Activated naive CD4-positive, alpha-beta T cell treated with anti-CD3 and anti-CD28 coated beads, Interleukin-2, amount 50 U/mL, for 16 hours (primary cell): ENCODE results near the gene RBMS3.
"Not testable (repeated sequence)": the region's sequence is repeated elsewhere in the genome, so short reads cannot be mapped to it uniquely, and the experiment has no call there.

Experiments
- DNase-seq: peaks from one replicate; pipeline ENCODE4 v3.0.0-alpha.2; 2020

RBMS3 gene

DNA sequence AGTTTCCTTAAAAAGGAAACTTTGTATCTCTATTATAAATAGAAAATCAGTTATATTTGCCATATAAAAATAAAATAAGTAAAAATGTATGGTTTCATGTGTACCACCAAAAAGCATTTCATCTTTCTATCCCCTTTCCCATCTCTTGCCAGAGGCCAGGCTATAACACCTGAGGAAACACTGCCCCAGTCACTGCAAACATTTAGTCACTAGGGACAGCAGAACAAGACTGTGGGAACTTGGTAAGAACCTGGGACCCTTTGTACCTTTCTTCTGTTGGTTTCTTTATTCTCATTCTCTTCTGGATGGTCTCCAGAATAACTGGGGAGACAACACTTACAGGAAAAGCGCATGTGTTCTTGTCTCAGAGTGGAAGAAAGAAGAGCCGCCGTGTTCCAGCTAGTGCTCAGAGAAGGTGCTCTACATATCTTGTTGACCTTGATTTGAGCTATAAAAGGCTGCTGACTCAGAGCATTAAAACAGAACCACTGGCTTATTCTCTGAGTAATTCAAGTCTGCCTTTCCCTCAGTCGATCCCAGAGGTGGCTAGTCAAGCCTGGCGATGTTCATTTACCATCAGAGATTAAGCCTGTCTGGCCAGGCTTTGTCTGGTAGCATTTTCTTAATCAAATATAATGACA is 361.6 kb downstream of the RBMS3 start:
- no peak for DNase-seq

DNA sequence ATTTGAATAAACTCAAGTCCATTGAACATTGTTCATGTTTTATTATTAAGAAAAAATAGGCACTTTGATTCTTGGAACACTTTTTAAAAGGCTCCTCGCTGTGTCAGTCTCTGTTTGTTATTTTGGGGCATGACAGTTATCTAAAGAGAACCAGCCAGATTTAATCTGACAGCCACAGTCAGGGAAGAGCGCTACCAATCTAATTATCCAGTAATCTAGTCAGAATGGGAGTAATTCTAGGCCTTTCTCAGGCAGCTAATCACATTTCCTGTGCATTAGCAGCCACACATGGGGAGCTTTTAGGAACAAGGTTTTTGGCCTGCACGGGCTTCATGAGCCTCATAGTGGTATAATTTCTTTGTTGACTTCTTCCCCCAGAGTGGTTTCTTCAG is 362.2 kb downstream of the RBMS3 start:
- DNase-seq, result no peak

DNA sequence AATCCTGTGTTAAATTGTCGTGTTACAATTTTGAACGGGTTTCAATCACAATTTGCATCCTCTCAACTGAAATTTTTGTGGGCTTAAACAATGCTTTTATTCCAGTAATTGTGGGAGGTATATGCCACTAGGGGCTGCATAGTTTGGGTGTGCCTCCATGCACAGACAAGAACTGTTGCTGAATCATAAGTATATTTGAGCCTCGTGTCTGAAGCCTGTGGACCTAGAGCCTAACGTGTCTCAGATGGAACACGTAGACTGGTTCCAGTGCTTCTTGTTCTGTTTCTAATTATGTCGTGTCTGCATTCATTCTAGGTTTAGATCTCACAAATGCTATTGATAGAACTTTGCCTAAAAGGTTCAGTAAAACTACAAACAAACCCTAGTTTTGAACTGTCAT is 363.4 kb downstream of the RBMS3 start:
- no peak for DNase-seq

DNA sequence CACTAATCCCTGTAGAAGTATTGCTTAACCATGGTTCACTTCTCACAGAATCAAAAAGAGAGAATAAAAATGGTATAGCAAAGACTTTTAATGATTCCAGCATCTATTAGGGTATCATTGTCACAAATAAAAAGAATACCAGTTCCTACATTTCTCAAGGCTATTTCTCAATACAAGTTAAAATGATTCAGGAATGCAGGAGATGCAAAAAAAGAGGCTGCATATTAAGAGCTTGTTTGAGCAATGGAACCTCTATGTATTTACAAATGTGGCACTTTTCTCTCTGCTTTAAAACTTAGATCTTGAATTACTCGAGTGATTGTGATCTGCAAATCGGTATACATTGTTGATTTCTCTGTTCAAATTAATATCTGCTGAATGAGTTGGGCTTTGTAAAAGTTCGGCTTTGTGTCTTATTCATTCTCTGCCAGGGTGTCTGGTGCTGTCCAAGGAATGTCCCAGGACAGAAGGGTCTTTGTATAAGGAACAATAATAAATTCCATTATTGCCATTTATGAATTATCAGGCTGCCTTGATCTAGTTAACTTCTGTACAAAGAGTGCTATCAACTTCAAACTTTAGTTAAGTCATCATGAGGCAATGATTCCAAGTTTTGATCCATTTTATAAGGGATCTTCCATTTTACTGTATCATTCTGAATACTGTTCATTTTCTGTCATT is 364.2 kb downstream of the RBMS3 start:
- no peak for DNase-seq

DNA sequence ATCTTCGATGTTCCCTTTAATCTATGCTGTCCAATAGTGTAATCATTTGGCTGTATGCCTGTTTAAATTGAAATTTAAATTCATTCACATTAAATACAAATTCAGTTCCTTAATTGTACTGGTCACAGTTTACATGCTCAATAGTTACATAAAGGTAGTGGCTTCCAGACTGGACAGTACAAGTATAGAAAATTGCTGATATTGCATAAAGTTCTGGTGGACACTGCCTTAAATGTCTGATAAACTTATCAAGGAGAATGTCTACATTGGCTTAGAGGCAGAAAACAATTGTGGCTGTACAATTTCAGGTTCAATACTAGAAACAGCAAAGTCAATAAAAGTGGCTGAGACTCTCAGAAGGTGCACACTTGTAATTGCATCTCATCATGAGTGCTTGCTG is 365.2 kb downstream of the RBMS3 start:
- DNase-seq, result no peak

DNA sequence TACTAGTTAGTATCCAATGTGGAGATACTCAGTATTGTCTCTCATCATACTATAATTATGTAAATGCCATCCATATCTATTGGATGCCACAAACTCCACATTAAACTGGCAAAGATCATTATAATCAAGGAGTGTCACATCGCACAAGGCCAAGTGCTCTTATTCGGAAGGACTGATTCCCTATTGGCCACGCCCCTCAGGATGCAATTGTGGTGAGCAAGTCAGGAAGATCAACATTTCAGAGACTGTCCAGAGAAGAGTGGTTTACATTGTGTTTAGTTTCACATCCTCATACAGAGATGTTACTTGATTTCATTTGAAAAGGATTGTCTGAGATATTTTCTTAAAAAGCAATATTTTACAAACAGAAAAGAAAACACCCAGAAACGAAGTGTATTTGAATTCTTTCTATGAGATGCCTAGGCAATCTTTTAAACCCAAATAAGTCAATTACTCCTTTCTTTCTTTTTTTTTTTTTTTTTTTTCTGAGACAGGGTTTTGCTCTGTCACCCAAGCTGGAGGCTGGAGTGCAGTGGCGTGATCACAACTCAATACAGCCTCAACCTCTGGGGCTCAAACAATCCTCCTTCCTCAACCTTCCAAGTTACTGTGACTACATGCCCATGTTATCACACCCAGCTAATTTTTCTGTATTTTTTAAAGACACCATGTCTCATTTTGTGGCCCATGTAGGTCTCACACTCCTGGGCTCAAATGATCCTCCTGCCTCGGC is 369.1 kb downstream of the RBMS3 start:
- no peak for DNase-seq

DNA sequence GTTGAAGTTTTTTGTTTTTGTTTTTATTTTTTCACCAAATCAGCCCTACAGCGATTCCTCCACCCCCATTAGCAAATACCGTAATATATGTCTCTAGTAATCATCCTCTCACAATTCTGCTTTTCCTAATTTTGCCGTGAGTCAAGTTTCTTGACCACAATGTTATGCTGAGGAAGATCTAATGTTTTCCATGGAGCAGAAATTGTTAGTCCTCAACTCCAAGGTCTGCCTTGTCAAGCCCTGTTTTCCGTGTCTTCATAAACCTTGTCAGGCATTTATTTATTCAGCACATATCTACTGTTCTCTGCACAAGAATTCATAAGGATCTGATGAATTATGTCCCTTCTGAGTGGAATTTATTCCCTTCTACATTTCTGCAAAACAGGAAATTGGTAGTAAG is 372.8 kb downstream of the RBMS3 start:
- no peak for DNase-seq

DNA sequence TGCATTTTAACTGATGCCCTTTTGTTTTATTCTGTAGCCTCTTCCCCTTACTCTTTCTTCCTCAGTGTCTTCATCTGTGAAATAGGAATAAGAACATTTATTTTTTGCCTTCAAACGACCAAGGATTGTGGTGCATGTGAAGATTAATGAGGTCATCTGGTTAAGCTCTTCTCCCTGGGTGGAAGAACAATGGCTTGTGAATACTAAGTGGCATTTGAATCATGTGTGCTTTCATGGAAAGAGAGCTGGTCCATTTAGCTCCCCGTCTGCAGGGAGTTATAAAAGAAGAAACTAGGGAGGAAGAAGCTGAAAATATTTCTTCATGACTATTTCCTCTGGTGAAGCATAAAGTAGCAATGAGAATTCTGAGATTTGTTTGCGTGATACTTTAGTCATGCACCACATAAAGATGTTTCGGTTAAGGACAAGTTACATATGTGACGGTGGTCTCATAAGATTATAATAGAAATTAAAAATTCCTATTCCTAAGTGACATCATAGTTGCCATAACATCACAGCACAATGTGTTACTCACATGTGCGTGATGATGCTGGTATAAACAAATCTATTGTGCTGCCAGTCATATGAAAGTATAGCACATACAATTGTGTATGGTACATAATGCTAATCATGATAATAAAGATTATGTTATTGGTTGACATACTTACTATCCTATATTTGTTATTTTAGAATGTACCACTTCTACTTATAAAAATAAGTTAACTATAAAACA is 374.3 kb downstream of the RBMS3 start:
- DNase-seq, result no peak

DNA sequence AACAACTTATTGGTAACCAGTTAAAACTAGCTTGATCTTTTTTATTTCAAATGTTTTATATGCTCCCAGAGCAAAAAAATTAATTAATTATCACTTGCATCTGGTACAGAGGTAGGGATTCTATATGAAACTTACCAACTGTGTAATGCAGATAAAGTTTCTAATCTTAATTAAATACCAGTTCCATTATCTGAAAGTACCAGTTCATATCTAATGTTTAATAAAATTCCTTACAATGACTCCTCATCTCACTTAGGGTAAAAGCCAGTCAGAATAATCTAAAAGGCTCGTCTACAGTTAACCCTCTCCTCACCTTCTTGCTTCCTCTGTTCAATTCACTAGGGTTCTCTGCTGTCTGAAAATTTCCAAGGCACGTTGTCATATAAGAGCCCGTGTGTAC is 384.8 kb downstream of the RBMS3 start:
- no peak for DNase-seq

DNA sequence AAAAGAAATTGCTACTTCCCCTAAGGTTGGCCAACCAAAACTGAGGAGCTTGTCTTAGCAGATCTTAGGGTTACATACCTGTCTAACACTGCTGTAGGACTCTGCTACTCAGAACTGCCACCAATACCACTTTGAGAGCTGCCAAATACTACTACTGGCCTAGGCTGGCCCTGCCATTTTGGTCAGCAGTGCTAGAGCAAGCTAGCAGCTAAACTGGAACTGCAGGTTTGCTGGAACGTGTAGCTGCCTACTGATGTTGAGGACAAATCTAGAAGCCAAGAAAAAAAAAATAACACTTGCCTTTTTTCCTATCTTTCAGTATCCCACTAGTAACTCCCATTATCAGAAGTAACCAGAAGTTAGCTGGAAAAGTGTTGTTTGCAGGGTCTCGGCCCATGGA is 387.4 kb downstream of the RBMS3 start:
- no peak for DNase-seq

DNA sequence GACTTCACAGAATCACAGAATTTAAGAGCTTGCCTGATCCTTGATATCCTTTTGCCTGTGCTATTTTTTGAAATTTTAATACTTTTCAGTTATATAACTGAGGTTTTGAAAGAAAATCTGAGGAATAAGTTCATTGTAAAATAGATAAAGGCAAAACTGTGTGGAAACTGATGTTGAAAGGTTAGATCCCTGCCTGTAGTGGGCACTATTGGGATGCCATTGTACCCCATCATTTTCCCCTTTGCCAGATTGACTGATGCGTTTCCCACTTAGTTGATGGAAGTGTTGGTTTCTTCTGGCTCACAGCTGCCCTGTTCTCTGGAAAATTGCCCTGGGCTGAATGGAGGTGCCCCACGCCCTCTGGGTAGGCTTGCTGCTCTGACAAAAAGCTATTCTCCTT is 387.9 kb downstream of the RBMS3 start:
- DNase-seq, result no peak

DNA sequence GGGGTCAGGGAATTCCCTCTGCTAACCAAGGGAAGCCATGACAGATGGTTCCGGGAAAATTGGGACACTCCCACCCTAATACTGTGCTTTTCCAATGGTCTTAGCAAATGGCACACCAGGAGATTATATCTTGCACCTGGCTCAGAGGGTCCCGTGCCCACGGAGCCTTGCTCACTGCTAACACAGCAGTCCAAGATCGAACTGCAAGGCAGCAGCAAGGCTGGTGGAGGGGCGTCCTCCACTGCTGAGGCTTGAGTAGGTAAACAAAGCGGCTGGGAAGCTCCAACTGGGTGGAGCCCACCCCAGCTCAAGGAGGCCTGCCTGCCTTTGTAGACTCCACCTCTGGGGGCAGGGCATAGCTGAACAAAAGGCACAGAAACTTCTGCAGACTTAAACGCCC is 389.6 kb downstream of the RBMS3 start:
- DNase-seq, result not testable (repeated sequence)

DNA sequence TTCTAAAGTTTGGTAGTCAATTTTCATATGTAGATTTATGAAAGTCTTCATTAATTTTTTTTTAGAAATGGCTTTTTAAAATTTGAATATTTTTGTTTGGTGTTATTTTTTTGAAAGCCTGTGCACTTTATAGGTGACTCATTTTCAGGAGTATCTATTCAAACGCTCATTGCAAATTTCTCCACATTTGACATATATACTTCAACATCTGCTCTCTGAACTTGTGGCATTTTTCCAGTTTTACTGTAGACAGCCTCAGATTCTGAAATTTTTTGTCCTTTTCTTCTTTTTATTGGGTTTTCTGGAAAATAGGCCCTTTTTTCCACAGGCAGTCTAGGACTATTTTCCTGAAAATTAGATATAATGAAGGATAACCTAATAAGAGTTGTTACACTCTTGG is 396.6 kb downstream of the RBMS3 start:
- no peak for DNase-seq

DNA sequence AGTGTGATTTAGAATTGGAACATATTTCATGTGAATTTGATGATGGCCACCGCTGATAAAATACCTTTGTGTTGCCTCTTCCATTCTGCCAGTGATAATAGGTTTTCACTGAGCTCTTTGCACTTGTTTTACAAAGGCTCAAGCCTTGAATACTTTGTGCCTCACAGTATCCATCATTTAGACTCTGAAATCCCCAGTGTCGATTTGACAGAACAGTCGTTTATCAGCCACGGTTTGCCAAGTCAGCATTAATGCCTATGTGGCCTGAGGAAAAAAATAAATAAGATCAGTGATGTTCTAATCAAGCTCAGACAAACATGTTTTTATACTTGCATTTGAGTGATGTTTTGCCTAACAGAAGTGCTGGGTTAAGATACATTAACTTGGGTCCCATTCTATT is 399.1 kb downstream of the RBMS3 start:
- no peak for DNase-seq

DNA sequence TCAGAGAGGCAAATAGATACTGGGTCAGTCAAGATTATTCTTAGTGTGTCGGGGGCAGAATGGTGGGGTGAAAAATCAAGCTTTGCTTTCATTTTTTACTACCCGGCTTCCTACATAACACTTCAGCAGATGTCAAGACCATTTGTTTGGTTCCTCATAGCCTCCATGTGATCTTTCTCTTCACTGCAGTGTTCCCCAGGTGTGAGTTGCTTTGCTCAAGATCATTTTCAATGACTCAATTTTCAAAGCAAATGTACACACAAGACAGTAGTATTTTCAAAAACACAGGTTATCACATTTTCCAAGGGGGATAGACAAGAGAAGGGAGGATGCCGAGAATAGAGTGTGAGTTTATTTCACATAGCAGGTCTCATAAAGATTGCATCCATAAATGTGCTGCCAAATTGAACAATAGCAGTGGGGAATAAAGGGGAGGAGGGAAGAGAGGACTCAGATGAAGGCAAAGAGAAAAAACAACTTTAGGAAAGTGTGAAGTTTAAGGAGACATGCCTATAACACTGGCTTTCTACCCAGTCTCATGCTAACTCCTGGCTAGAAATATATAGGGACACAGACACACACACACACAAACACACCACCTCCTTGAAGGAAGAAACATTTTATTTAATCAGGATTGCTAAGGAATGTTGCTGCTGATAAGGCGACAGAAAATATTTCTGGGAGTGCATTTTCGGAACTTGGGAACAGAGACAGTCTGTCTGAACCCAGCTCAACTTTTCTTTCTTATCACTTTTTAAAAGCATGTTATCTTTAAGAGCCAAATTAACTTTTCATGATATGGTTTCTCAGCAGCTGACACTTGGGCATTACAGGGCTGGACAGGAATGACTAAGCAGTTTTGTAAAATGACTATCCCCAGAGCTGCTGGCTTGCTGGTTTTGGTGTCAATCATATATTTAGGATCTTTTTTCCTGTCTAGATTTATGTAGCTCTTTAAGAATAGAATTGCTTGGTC is 402.4 kb downstream of the RBMS3 start:
- DNase-seq, result no peak

DNA sequence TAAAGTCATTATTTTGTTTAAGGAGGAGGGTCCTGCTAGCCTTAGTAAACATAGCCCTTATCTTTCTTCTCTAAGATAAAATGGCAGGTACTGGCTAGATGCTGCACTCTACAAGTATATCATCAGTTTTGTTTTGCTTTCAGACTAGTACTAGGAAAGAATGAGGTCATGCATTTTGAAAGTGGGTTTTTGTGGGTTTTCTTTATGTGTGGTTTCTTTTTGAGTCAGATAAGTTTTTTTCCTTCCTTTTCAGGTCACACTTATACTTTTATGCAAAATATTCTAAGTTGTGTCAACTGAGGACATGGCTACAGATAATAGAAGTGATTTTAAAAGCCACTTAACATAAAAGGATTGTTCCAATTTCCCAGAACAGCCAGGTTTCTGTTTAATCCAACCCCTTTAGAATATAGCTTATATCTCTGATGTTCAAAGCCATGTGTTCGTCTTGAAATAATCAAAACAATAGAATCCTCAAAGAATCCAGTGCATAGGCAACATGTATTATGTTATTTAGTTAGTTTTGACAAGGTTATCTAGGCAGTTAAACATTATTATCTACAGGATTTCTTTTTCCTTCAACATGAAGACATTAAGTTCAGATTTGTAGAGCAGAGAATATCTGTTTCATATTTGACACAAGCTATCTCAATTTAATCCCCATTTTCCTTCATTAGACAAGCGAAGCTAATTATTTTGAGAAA is 406.2 kb downstream of the RBMS3 start:
- DNase-seq, result no peak

DNA sequence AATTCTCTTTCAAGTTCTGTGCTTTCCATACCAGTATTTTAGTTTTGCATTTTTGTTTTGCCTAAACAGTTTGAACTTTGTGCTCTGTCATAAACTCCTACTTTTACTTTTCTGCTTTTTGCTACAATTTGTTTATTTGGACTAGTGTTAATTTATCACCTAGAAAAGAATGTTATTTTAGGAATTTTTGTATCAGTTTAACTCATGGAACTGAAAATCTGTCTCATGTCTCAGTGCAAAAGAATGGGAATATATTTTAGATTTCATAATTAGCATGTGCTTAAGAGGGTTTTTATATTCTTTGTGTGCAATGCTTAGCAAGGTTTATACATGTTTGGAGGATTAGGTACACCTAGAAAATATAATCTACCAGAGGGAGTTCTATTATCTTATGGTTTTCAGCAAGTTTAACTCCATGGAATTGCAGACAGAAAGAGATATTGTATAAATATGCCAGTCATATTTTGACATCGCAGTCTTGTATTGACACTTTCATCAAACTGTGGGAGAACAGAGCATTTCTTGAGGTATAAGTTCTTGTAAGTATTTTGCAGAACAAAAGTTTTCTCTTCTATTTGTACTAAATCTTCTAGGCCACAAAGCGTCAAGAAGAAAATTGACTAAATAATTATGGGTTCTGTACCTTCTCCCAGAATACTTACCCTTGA is 409.9 kb downstream of the RBMS3 start:
- DNase-seq, result no peak

DNA sequence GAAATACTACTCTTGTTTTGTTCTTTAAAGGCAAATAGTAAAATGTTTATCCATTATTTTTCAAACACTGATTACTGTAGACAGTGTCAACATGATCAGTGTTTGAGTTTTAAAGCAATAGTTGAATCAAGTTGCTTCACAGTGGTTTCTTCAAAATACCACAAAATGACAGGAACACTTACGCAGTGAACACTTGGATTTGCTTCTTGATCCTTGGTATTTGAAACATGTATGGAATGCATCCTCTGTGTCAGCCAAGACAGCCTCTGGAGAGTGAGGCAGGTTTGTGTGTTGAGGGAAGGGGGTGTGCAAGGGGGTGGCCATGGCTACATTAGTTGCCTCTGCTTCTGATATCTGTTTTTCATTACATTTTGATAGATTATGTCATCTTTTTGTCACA is 413.0 kb downstream of the RBMS3 start:
- DNase-seq, result no peak

DNA sequence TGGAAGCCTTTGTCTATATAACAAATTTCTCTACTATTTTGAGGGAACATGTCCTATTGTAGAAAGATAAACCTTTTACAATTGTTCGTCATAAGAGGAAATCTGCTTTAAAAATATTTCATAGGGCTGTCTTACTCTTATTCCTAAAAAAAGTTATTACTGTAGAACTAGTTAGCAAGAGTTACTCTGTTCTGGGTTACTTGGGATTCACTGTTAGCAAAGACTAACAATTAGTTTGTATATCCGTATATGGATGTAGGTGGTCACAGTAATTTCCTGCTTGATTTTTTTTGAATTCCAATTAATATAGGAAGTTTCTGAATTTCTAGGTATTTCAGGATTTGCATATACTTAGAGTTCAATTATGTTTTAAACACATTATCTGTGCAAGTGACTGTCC is 413.5 kb downstream of the RBMS3 start:
- no peak for DNase-seq

DNA sequence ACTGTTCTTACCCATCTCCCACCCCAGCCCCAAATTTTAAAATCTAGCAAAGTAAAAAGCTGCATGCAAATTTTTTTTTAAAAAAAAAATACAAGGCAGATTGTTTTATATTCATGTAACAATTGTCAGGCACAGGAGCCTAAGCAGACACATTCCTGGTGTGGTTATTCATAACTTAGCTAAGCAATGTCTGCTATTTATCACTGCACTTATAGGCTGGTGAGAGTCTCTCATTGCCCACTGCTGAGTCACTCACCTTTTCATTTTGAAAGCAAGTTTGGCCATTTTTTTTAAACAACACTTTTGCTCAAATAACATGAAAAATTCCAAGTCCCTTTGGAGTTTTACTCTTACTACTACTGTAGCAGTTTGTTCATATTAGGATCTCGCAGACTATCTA is 413.9 kb downstream of the RBMS3 start:
- DNase-seq, result no peak

DNA sequence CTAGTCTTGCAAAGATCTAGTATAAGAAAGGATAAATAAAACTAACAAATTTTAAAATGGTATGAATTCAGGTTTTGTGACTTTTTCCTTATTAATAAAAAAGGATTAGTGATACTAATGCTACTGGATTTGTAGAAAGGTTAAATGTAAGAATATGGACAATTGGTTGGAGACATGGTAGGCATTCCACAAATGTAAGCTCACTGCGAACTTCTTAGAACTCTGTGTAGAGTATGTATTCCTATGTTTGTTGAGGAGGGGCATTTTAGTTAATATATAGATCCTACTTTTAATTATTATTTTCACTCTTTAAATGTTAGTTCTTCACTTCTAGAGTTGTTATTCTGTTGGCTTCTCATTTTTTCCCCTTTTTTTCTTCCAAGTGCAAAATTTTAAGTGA is 414.3 kb downstream of the RBMS3 start:
- DNase-seq, result no peak
